ENCODE results near the gene ALLC. TPM values are rescaled to one million over a fixed set of nuclear protein-coding genes. Genes with fewer than 3 reads are reported as not detected.

ALLC gene
- total RNA-seq, 1 donor from 2014 or later = not detected

DNA sequence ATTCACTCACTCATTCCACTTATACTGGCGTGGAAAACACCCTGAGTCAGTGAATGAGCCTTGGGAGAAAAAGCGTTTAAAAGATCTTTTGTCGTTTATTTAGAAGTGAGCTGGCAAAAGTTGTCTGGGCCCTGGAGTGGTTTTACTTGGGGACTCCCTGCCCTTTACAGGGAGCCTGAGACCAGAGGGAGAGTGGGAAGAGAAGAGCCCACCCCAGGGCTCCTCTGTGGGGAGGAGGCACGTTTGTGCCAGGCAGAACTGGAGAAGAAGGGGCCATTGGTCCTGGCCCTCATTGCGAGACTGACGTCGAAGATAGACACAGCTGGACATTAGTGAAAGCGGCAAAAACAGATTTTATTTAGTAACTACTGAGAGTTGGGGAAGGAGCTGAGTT lies 71.1 kb downstream of the ALLC start:
- H3K27ac ChIP-seq (ENCODE audit: low read depth, low read length) = no peak overlapping the region

DNA sequence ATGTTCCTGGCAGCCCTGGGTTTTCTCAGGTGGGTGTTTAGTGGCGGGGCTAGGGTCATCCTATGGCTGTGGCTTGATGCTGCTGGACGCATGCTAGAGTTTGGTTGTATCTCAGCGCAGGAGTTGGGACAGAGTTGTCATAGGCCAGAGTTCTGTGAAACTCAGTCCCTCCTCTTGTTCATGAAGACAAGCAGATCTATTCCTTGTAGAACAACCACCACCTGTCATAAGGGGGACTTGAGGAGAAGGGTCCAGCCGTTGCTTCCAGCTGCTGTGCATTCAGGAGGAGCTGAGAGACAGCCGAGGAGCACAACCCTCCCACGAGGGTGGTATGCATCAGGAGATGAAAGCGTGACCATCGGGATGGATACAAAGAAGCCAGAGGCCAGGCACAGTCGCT lies 71.8 kb downstream of the ALLC start:
- Histone ChIP-seq H3K36me3 (ENCODE audit: control insufficient read depth in 3 of 3, insufficient read depth in 3 of 3, low read length in 3 of 3) (no peaks in the 10 kb centered on the region), H3K4me1 (ENCODE audit: control insufficient read depth in 3 of 3, insufficient read depth in 3 of 3, low read length in 3 of 3) (peaks cover 2 to 5% (median 4%) of the 10 kb centered on the region in 3 donors), H3K9me3 (ENCODE audit: control insufficient read depth in 3 of 3, low read length in 3 of 3) (no peaks in the 10 kb centered on the region), H3K27me3 (ENCODE audit: control insufficient read depth in 3 of 3, insufficient read depth in 3 of 3, low read length in 3 of 3) (peaks cover 3 to 23% (median 19%) of the 10 kb centered on the region in 3 donors), H3K27ac (ENCODE audit: low read depth, low read length) (no peak overlapping the region), H3K4me3 (ENCODE audit: low read length in 3 of 3) (no peak overlapping the region), H3K9ac (ENCODE audit: low read depth in 1 of 3, low read length in 3 of 3) (no peak overlapping the region)

More for the DNA sequence above, 71.1 kb downstream of the ALLC start:
- H3K4me1 ChIP-seq (ENCODE audit: control insufficient read depth in 3 of 3, insufficient read depth in 3 of 3, low read length in 3 of 3) = peaks cover 2 to 5% (median 4%) of the 10 kb centered on the region in 3 donors
- H3K27me3 ChIP-seq (ENCODE audit: control insufficient read depth in 3 of 3, insufficient read depth in 3 of 3, low read length in 3 of 3) = peaks cover 3 to 26% (median 19%) of the 10 kb centered on the region in 3 donors
- no peak overlapping the region for H3K9ac ChIP-seq (ENCODE audit: low read depth in 1 of 3, low read length in 3 of 3)
- H3K4me3 ChIP-seq (ENCODE audit: low read length in 3 of 3) = no peak overlapping the region
- no peaks in the 10 kb centered on the region for H3K36me3 ChIP-seq (ENCODE audit: control insufficient read depth in 3 of 3, insufficient read depth in 3 of 3, low read length in 3 of 3)
- no peaks in the 10 kb centered on the region for H3K9me3 ChIP-seq (ENCODE audit: control insufficient read depth in 3 of 3, low read length in 3 of 3)

DNA sequence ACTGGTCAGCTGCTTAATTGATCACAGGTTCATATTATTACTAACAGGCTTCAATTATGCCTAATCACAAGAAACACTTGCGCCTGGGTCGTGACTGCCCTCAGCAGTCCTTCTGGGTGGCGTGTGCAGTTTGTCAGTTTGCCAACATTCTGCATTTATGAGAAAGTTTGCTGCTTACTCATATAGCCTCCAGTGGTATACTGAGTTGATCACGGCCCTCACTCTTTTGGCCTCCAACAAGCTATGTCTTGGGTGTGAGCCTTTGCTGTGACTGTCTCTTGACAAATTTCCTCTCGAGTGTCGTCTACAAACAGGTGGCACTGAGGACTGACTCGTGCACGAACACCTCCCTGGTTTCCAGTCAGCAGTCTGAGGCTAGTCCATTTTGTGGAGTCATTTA lies 72.6 kb downstream of the ALLC start:
- H3K9ac ChIP-seq (ENCODE audit: low read depth in 1 of 3, low read length in 3 of 3) = no peak overlapping the region
- no peak overlapping the region for H3K4me3 ChIP-seq (ENCODE audit: low read length in 3 of 3)
- no peaks in the 10 kb centered on the region for H3K9me3 ChIP-seq (ENCODE audit: control insufficient read depth in 3 of 3, low read length in 3 of 3)
- H3K27ac ChIP-seq (ENCODE audit: low read depth, low read length) = no peak overlapping the region
- H3K4me1 ChIP-seq (ENCODE audit: control insufficient read depth in 3 of 3, insufficient read depth in 3 of 3, low read length in 3 of 3) = peaks cover 2 to 5% (median 4%) of the 10 kb centered on the region in 3 donors
- H3K27me3 ChIP-seq (ENCODE audit: control insufficient read depth in 3 of 3, insufficient read depth in 3 of 3, low read length in 3 of 3) = peaks cover 3 to 19% (median 15%) of the 10 kb centered on the region in 3 donors
- no peaks in the 10 kb centered on the region for H3K36me3 ChIP-seq (ENCODE audit: control insufficient read depth in 3 of 3, insufficient read depth in 3 of 3, low read length in 3 of 3)

DNA sequence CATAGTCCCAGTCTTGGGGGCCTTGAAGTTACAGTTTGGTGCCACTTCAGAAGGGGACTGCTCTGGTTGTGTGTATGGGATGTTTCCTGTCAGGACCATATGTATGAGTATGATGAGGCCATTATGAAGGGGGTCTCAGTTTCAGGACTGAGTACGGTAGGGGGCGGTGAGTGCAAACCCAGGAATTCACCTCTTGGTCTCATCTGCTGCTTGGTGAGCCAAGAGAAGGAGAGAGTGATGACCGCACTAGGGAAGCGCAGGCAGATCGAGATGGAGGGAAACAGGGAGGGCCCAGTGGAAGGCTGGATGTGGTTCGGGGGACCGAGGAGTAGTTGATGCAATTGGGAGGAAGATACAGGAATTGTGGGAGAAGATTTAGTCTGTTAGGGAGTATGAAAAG lies 73.8 kb downstream of the ALLC start:
- H3K4me1 ChIP-seq (ENCODE audit: control insufficient read depth in 3 of 3, insufficient read depth in 3 of 3, low read length in 3 of 3) = peaks cover 2 to 5% (median 4%) of the 10 kb centered on the region in 3 donors
- H3K27me3 ChIP-seq (ENCODE audit: control insufficient read depth in 3 of 3, insufficient read depth in 3 of 3, low read length in 3 of 3) = peaks cover 0 to 13% (median 12%) of the 10 kb centered on the region in 3 donors
- H3K9ac ChIP-seq (ENCODE audit: low read depth in 1 of 3, low read length in 3 of 3) = no peak overlapping the region
- H3K9me3 ChIP-seq (ENCODE audit: control insufficient read depth in 3 of 3, low read length in 3 of 3) = no peaks in the 10 kb centered on the region
- no peaks in the 10 kb centered on the region for H3K36me3 ChIP-seq (ENCODE audit: control insufficient read depth in 3 of 3, insufficient read depth in 3 of 3, low read length in 3 of 3)
- no peak overlapping the region for H3K27ac ChIP-seq (ENCODE audit: low read depth, low read length)
- no peak overlapping the region for H3K4me3 ChIP-seq (ENCODE audit: low read length in 3 of 3)

DNA sequence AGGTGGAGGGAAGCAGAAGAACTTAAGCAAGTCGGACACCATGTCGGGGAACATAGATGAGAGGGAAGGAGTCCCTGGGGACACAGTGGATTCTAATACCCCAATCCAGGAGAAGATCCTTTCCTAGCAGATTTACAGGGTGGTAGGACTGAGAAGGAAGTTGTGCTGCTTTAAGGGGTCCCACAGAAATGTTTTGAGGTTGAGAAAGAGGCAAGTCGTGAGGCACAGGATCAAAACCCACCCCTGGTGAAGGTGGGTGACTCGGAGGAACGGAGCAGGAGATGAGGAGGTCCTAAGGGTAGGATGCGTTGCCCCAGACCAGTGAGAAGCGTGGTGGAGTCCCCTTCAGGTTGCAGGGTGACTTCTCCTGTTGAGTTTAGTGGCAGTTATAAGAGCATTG lies 78.1 kb downstream of the ALLC start:
- Histone ChIP-seq H3K27ac (ENCODE audit: low read depth, low read length) (no peak overlapping the region), H3K27me3 (ENCODE audit: control insufficient read depth in 3 of 3, insufficient read depth in 3 of 3, low read length in 3 of 3) (peaks cover 0 to 11% (median 6%) of the 10 kb centered on the region in 3 donors), H3K4me3 (ENCODE audit: low read length in 3 of 3) (no peak overlapping the region), H3K36me3 (ENCODE audit: control insufficient read depth in 3 of 3, insufficient read depth in 3 of 3, low read length in 3 of 3) (no peaks in the 10 kb centered on the region), H3K9me3 (ENCODE audit: control insufficient read depth in 3 of 3, low read length in 3 of 3) (no peaks in the 10 kb centered on the region), H3K9ac (ENCODE audit: low read depth in 1 of 3, low read length in 3 of 3) (no peak overlapping the region), H3K4me1 (ENCODE audit: control insufficient read depth in 3 of 3, insufficient read depth in 3 of 3, low read length in 3 of 3) (no peaks in the 10 kb centered on the region)

DNA sequence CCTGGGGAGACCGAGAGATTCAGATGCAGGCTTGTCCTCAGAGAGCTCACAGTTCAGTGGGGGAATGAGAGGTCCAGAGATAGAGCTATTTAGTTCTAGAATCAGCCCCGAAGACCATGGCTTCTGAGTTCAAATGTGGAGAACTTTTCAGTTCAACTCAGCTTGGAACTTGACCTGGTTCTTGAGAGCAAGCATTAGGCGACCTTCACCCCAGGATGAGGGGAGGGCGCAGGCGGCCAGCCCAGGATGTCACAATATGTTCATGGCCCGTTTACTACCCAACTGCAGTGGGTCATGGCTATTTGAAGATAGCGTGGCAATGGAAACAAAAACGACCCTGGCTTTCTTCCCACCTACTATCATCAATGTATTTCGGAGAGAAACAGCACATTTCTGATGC lies 79.1 kb downstream of the ALLC start:
- no peak overlapping the region for H3K27ac ChIP-seq (ENCODE audit: low read depth, low read length)
- H3K4me1 ChIP-seq (ENCODE audit: control insufficient read depth in 3 of 3, insufficient read depth in 3 of 3, low read length in 3 of 3) = no peaks in the 10 kb centered on the region
- H3K36me3 ChIP-seq (ENCODE audit: control insufficient read depth in 3 of 3, insufficient read depth in 3 of 3, low read length in 3 of 3) = no peaks in the 10 kb centered on the region
- no peak overlapping the region for H3K9ac ChIP-seq (ENCODE audit: low read depth in 1 of 3, low read length in 3 of 3)
- peaks cover 0 to 11% (median 6%) of the 10 kb centered on the region in 3 donors for H3K27me3 ChIP-seq (ENCODE audit: control insufficient read depth in 3 of 3, insufficient read depth in 3 of 3, low read length in 3 of 3)
- no peaks in the 10 kb centered on the region for H3K9me3 ChIP-seq (ENCODE audit: control insufficient read depth in 3 of 3, low read length in 3 of 3)
- H3K4me3 ChIP-seq (ENCODE audit: low read length in 3 of 3) = no peak overlapping the region

DNA sequence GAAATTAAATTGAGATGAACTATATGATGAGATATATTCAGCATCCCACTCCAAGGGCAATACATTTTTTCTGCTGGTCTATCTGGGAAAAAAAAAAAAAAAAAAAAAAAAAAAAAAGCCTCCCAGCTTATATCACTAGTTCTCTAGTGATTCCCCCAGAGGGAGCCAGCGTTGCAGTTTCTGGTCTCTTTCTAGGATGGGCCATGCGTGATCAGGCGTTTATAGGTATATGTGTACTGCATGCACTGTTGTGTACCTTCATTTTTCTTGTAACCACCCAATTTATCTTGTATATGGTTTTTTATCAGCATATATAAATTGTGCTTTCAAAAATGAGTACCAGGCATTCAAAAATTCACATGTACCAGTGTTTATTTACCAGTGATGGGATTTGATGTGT lies 80.5 kb downstream of the ALLC start:
- Histone ChIP-seq H3K4me3 (ENCODE audit: low read length in 3 of 3) (no peak overlapping the region), H3K27ac (ENCODE audit: low read depth, low read length) (no peak overlapping the region), H3K9ac (ENCODE audit: low read depth in 1 of 3, low read length in 3 of 3) (no peak overlapping the region), H3K4me1 (ENCODE audit: control insufficient read depth in 3 of 3, insufficient read depth in 3 of 3, low read length in 3 of 3) (no peaks in the 10 kb centered on the region), H3K36me3 (ENCODE audit: control insufficient read depth in 3 of 3, insufficient read depth in 3 of 3, low read length in 3 of 3) (no peaks in the 10 kb centered on the region), H3K9me3 (ENCODE audit: control insufficient read depth in 3 of 3, low read length in 3 of 3) (no peaks in the 10 kb centered on the region), H3K27me3 (ENCODE audit: control insufficient read depth in 3 of 3, insufficient read depth in 3 of 3, low read length in 3 of 3) (peaks cover 0 to 11% (median 6%) of the 10 kb centered on the region in 3 donors)

DNA sequence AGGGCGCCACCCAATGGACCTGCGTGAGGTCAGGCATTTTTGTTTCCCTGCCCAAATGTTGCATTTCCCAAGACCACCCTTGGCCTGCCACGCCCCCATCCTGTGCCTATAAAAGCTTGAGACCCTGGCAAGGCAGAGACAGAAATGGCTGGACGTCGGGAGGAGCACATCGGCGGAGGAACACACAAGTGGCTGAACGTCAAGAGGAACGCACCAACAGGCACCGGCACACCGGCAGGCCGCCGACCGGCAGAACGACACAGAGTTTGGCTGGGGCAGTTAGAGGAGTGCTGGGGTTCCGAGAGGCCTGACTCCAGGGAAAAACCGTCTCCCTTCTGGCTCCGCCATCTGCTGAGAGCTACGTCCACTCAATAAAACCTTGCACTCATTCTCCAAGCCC lies 81.3 kb downstream of the ALLC start:
- Histone ChIP-seq H3K27ac (ENCODE audit: low read depth, low read length) (no peak overlapping the region), H3K36me3 (ENCODE audit: control insufficient read depth in 3 of 3, insufficient read depth in 3 of 3, low read length in 3 of 3) (no peaks in the 10 kb centered on the region), H3K4me1 (ENCODE audit: control insufficient read depth in 3 of 3, insufficient read depth in 3 of 3, low read length in 3 of 3) (no peaks in the 10 kb centered on the region), H3K27me3 (ENCODE audit: control insufficient read depth in 3 of 3, insufficient read depth in 3 of 3, low read length in 3 of 3) (peaks cover 0 to 11% (median 6%) of the 10 kb centered on the region in 3 donors), H3K4me3 (ENCODE audit: low read length in 3 of 3) (no peak overlapping the region), H3K9ac (ENCODE audit: low read depth in 1 of 3, low read length in 3 of 3) (no peak overlapping the region), H3K9me3 (ENCODE audit: control insufficient read depth in 3 of 3, low read length in 3 of 3) (no peaks in the 10 kb centered on the region)

DNA sequence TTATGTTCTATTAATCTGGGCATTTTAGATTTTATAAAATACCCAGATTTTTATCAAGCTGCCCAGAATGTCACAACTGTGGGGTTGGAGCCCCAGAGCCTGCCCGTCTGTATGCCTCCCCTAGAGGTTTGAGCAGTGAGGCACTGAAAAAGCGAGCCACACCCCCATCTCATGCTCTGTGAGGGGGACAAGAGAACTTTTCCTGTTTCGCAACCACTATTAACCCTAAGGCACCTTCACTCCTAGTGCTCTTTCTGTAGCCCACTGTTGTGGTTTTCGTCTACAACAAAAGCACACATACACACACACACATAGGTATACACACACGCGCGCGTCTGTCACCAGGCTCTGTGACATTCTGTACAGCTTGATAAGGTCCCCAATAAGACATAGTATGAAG lies 83.4 kb downstream of the ALLC start:
- Histone ChIP-seq H3K9ac (ENCODE audit: low read depth in 1 of 3, low read length in 3 of 3) (no peak overlapping the region), H3K36me3 (ENCODE audit: control insufficient read depth in 3 of 3, insufficient read depth in 3 of 3, low read length in 3 of 3) (no peaks in the 10 kb centered on the region)

DNA sequence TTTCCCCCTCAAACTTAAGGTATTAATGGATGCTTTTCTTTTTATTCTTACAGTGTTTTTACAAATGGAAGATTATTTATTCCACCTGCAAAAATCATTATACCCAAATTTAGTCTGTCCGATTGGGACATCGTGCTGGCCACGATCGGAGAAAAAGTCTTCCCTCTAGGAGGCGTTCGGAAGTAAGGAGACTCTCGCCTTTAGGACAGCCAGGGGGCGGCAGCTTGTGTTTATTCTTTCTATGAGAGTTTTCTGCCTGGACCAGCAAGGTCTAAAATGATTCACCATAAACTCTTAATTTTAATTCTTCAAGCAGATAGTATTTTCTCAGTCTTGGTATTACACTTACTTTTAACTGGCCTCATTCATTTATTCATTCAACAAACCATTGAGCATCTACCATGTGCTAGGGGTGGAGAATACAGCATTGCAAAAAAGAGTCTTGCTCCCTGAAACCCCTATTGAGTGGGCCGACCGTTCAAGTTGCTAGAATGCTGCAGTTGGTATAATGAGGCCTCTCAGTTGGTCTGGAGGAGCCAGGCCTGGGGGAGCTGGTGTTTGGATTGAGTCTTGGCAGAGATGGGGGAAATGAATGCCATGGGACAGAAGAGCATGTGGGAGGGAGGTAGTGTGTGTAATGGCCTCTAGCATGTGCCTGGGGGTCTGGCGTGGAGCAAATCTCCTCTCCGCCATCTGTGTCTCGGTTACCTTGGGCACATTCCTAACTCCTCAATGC lies 84.0 kb downstream of the ALLC start:
- no peak overlapping the region for H3K4me3 ChIP-seq (ENCODE audit: low read length in 3 of 3)
- no peak overlapping the region for H3K9ac ChIP-seq (ENCODE audit: low read depth in 1 of 3, low read length in 3 of 3)
- no peaks in the 10 kb centered on the region for H3K4me1 ChIP-seq (ENCODE audit: control insufficient read depth in 3 of 3, insufficient read depth in 3 of 3, low read length in 3 of 3)
- no peaks in the 10 kb centered on the region for H3K36me3 ChIP-seq (ENCODE audit: control insufficient read depth in 3 of 3, insufficient read depth in 3 of 3, low read length in 3 of 3)
- no peak overlapping the region for H3K27ac ChIP-seq (ENCODE audit: low read depth, low read length)
- H3K9me3 ChIP-seq (ENCODE audit: control insufficient read depth in 3 of 3, low read length in 3 of 3) = no peaks in the 10 kb centered on the region
- H3K27me3 ChIP-seq (ENCODE audit: control insufficient read depth in 3 of 3, insufficient read depth in 3 of 3, low read length in 3 of 3) = peaks cover 0 to 3% (median under 1%) of the 10 kb centered on the region in 3 donors

More for the DNA sequence above, 83.4 kb downstream of the ALLC start:
- H3K4me3 ChIP-seq (ENCODE audit: low read length in 3 of 3) = no peak overlapping the region
- H3K9me3 ChIP-seq (ENCODE audit: control insufficient read depth in 3 of 3, low read length in 3 of 3) = no peaks in the 10 kb centered on the region
- no peak overlapping the region for H3K27ac ChIP-seq (ENCODE audit: low read depth, low read length)
- H3K27me3 ChIP-seq (ENCODE audit: control insufficient read depth in 3 of 3, insufficient read depth in 3 of 3, low read length in 3 of 3) = peaks cover 0 to 6% (median 3%) of the 10 kb centered on the region in 3 donors
- no peaks in the 10 kb centered on the region for H3K4me1 ChIP-seq (ENCODE audit: control insufficient read depth in 3 of 3, insufficient read depth in 3 of 3, low read length in 3 of 3)
